Ishikawa (cell line): ENCODE measurements around the gene CD5L.

Source experiments
- CEBPB ChIP-seq: IDR thresholded peaks from 2 replicates; pipeline ENCODE4 v1.6.1; 2012
- CREB1 ChIP-seq: IDR thresholded peaks from 2 replicates; pipeline ENCODE4 v1.6.1; 2012; ENCODE audit warnings: low read depth
- EGR1 ChIP-seq: IDR thresholded peaks from 2 replicates; pipeline ENCODE4 v1.6.1; 2012
- EP300 ChIP-seq: IDR thresholded peaks from 2 replicates; pipeline ENCODE4 v1.6.1; 2012; ENCODE audit warnings: borderline replicate concordance
- FOXM1 ChIP-seq: IDR thresholded peaks from 2 replicates; pipeline ENCODE4 v1.6.1; 2012; ENCODE audit warnings: low read depth, borderline replicate concordance
- RAD21 ChIP-seq: IDR thresholded peaks from 2 replicates; pipeline ENCODE4 v1.6.1; 2012; ENCODE audit warnings: low read depth
- REST ChIP-seq: IDR thresholded peaks from 2 replicates; pipeline ENCODE4 v1.6.1; 2012; ENCODE audit warnings: low read depth, mild to moderate bottlenecking
- TEAD4 ChIP-seq: IDR thresholded peaks from 2 replicates; pipeline ENCODE4 v1.6.1; 2012
- YY1 ChIP-seq: IDR thresholded peaks from 2 replicates; pipeline ENCODE4 v1.6.1; 2012; ENCODE audit warnings: low read depth
- ZBTB7A ChIP-seq: IDR thresholded peaks from 2 replicates; pipeline ENCODE4 v1.6.1; 2012; ENCODE audit warnings: low read depth
- TF ChIP-seq, protein P1 (sequence below): IDR thresholded peaks from 2 replicates; pipeline ENCODE4 v1.6.1; 2012

GRCh38 chr1:157830887-157831286 is 10.7 kb downstream of the CD5L start:
- TF ChIP-seq, protein P1, sequence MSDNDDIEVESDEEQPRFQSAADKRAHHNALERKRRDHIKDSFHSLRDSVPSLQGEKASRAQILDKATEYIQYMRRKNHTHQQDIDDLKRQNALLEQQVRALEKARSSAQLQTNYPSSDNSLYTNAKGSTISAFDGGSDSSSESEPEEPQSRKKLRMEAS = no peak
- TF ChIP-seq CEBPB (no peak), EP300 (no peak), RAD21 (no peak), YY1 (no peak), EGR1 (no peak), REST (no peak), TEAD4 (no peak), CREB1 (no peak), ZBTB7A (no peak), FOXM1 (no peak)
